Measurements from ENCODE around the gene UHRF2. TPM values are rescaled to one million over a fixed set of nuclear protein-coding genes. Genes with fewer than 3 reads are reported as not detected.

UHRF2 gene
- total RNA-seq, 1 experiment from 2014 or later: 40.6 TPM

DNA sequence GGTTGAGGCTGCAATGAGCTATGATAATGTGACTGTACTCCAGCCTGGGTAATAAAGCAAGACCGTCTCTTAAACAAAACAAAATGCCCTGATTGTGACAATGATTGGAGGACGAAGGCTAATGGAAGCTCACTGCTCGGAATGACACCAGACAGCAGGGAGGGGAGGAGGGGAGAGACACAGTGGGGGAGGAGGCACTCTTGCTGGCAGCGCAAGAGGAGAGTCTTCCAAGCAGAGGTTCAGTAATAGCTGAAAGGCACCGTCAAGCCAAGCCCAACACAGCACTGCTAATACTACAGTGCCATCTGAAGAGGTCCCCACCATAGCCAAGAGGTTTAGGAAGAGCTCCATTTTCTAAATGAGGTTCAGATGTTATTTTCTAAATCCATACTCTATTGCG is 130.2 kb downstream of the UHRF2 start:
- ChIA-PET CTCF (no interaction called here), POLR2A (no interaction called here), RAD21 (ENCODE audit: low non-redundant PET in 1 of 2, low total read pairs in 2 of 2, uncharacterized antibody in 2 of 2, unreplicated experiment in 2 of 2) (no interaction called here)
- H3K4me3 ChIP-seq (replicated peaks in 1 of 2; ENCODE audit: low read depth in 1 of 2, low read length in 2 of 2): no peak overlapping the region
- H3K27me3 ChIP-seq (ENCODE audit: insufficient read depth, low read length): no peaks in the 10 kb centered on the region
- no peaks in the 10 kb centered on the region for H3K4me1 ChIP-seq (ENCODE audit: control insufficient read depth in 1 of 2, insufficient read depth in 2 of 2, low read length in 2 of 2)
- no peaks in the 10 kb centered on the region for H4K20me1 ChIP-seq (ENCODE audit: insufficient read depth)
- no peak overlapping the region for H3K4me2 ChIP-seq (ENCODE audit: low read length)
- no peaks in the 10 kb centered on the region for H3K9me3 ChIP-seq (ENCODE audit: control insufficient read depth in 1 of 2, insufficient read depth in 1 of 2, low read depth in 1 of 2, low read length in 2 of 2)
- intact Hi-C loops (cut with micrococcal nuclease): no loop called here
- no peaks in the 10 kb centered on the region for H3K36me3 ChIP-seq (ENCODE audit: control insufficient read depth in 1 of 2, insufficient read depth in 2 of 2, low read length in 2 of 2)
- no peak for TF ChIP-seq RAD21 (IDR thresholded peaks at IDR 0.05; ENCODE audit: low read depth)
- H3K9ac ChIP-seq (ENCODE audit: low read length): no peak overlapping the region
- H3K9me2 ChIP-seq (ENCODE audit: insufficient read depth): no peaks in the 10 kb centered on the region
- no peaks in the 10 kb centered on the region for H3K79me2 ChIP-seq (ENCODE audit: insufficient read depth, low read length)
- no peak for DNase-seq (ENCODE audit: low read depth, low spot score)
- H3K27ac ChIP-seq (ENCODE audit: low read depth, low read length): no peak overlapping the region
- no peak overlapping the region for H2AFZ ChIP-seq (ENCODE audit: low read depth, low read length, poor library complexity, severe bottlenecking)
- no TSS peak for BruUV-seq (replicated peaks)
- no peak for ATAC-seq

DNA sequence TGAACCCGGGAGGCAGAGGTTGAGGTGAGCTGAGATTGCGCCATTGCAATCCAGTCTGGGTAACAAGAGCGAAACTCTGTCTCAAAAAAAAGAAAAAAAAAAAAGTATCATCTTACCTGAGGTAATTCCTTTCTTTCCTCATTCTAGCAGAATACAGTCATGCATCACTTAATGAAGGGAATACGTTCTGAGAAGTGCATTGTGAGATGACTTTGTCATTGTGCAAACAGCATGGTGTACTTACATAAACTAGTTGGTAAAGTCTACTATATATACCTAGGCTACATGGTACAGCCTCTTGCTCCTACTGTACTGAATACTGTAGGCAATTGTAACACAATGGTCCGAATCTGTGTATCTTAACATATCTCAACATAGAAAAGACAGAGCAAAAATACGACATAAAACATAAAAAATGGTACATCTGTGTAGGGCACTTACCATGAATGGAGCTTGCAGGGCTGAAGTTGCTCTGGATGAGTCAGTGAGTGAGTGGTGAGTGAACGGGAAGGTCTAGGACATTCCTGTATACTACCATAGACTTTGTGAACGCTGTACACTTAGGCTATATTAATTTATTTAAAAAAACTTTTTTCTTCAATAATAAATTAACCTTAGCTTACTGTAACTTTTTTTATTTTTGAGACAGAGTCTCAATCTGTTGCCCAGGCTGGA is 132.2 kb downstream of the UHRF2 start:
- no peaks in the 10 kb centered on the region for H4K20me1 ChIP-seq (ENCODE audit: insufficient read depth)
- no peak overlapping the region for H3K27ac ChIP-seq (ENCODE audit: low read depth, low read length)
- no TSS peak for BruUV-seq (replicated peaks)
- H3K9me2 ChIP-seq (ENCODE audit: insufficient read depth): no peaks in the 10 kb centered on the region
- no peak for ATAC-seq
- no peaks in the 10 kb centered on the region for H3K27me3 ChIP-seq (ENCODE audit: insufficient read depth, low read length)
- POLR2A ChIA-PET: no interaction called here
- H3K79me2 ChIP-seq (ENCODE audit: insufficient read depth, low read length): no peaks in the 10 kb centered on the region
- intact Hi-C loops (cut with micrococcal nuclease): no loop called here
- no peaks in the 10 kb centered on the region for H3K4me1 ChIP-seq (ENCODE audit: control insufficient read depth in 1 of 2, insufficient read depth in 2 of 2, low read length in 2 of 2)
- H3K36me3 ChIP-seq (ENCODE audit: control insufficient read depth in 1 of 2, insufficient read depth in 2 of 2, low read length in 2 of 2): no peaks in the 10 kb centered on the region
- CTCF ChIA-PET: no interaction called here
- H3K9me3 ChIP-seq (ENCODE audit: control insufficient read depth in 1 of 2, insufficient read depth in 1 of 2, low read depth in 1 of 2, low read length in 2 of 2): no peaks in the 10 kb centered on the region
- RAD21 ChIA-PET (ENCODE audit: low non-redundant PET in 1 of 2, low total read pairs in 2 of 2, uncharacterized antibody in 2 of 2, unreplicated experiment in 2 of 2): no interaction called here
- DNase-seq (ENCODE audit: low read depth, low spot score): no peak
- H3K4me3 ChIP-seq (replicated peaks in 1 of 2; ENCODE audit: low read depth in 1 of 2, low read length in 2 of 2): no peak overlapping the region
- H2AFZ ChIP-seq (ENCODE audit: low read depth, low read length, poor library complexity, severe bottlenecking): no peak overlapping the region
- H3K9ac ChIP-seq (ENCODE audit: low read length): no peak overlapping the region
- no peak overlapping the region for H3K4me2 ChIP-seq (ENCODE audit: low read length)
- TF ChIP-seq SIN3A (IDR thresholded peaks at IDR 0.05; ENCODE audit: low read depth) (no peak), EGR1 (IDR thresholded peaks at IDR 0.05; ENCODE audit: low read depth) (no peak), JUND (IDR thresholded peaks at IDR 0.05) (no peak), YY1 (IDR thresholded peaks at IDR 0.05; ENCODE audit: extremely low read depth, insufficient replicate concordance, low read depth, low read length) (no peak), EZH2phosphoT487 (IDR thresholded peaks at IDR 0.05; ENCODE audit: borderline replicate concordance) (no peak), CEBPB (IDR thresholded peaks at IDR 0.05; ENCODE audit: low read depth) (no peak), EZH2 (IDR thresholded peaks at IDR 0.05) (no peak), FOSL1 (IDR thresholded peaks at IDR 0.05; ENCODE audit: low read depth) (no peak), SRF (IDR thresholded peaks at IDR 0.05; ENCODE audit: low read depth) (no peak), ELF1 (IDR thresholded peaks at IDR 0.05; ENCODE audit: borderline replicate concordance, low read depth) (no peak), TCF7L2 (IDR thresholded peaks at IDR 0.05; ENCODE audit: borderline replicate concordance, extremely low read depth, insufficient read depth, insufficient read length) (no peak), RAD21 (IDR thresholded peaks at IDR 0.05; ENCODE audit: low read depth) (no peak), POLR2AphosphoS5 (IDR thresholded peaks at IDR 0.05; ENCODE audit: low read depth, low read length) (no peak), CBX3 (IDR thresholded peaks at IDR 0.05; ENCODE audit: low read depth) (no peak)
- TF ChIP-seq, protein P1, sequence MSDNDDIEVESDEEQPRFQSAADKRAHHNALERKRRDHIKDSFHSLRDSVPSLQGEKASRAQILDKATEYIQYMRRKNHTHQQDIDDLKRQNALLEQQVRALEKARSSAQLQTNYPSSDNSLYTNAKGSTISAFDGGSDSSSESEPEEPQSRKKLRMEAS (IDR thresholded peaks at IDR 0.05): no peak
- TF ChIP-seq, protein P2, sequence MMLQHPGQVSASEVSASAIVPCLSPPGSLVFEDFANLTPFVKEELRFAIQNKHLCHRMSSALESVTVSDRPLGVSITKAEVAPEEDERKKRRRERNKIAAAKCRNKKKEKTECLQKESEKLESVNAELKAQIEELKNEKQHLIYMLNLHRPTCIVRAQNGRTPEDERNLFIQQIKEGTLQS (IDR thresholded peaks at IDR 0.05): no peak
- TF ChIP-seq, protein P3, sequence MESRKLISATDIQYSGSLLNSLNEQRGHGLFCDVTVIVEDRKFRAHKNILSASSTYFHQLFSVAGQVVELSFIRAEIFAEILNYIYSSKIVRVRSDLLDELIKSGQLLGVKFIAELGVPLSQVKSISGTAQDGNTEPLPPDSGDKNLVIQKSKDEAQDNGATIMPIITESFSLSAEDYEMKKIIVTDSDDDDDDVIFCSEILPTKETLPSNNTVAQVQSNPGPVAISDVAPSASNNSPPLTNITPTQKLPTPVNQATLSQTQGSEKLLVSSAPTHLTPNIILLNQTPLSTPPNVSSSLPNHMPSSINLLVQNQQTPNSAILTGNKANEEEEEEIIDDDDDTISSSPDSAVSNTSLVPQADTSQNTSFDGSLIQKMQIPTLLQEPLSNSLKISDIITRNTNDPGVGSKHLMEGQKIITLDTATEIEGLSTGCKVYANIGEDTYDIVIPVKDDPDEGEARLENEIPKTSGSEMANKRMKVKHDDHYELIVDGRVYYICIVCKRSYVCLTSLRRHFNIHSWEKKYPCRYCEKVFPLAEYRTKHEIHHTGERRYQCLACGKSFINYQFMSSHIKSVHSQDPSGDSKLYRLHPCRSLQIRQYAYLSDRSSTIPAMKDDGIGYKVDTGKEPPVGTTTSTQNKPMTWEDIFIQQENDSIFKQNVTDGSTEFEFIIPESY (IDR thresholded peaks at IDR 0.05; ENCODE audit: extremely low read depth, insufficient replicate concordance, low read length): no peak
